DOHH2 (cell line): Measurements from ENCODE around the gene STAT5A.

Experiments
- CTCF ChIP-seq: fragments of 200-600 bp; sonication (generic); IDR thresholded peaks from one replicate; pipeline ENCODE4 v1.5.1; 2014; ENCODE audit warnings: antibody characterized with exemption, mild to moderate bottlenecking, low read depth, low read length; ENCODE audit not compliant: poor library complexity, severe bottlenecking
- EZH2phosphoT487 ChIP-seq: fragments of 200-600 bp; sonication (generic); IDR thresholded peaks from 2 replicates; pipeline ENCODE4 v1.6.1; 2017; ENCODE audit warnings: borderline replicate concordance, mild to moderate bottlenecking, antibody characterized with exemption, low read length, moderate library complexity, mixed read lengths

- TF ChIP-seq CTCF (no peak), EZH2phosphoT487 (no peak)
Measured at GRCh38 chr17:42275527-42276358, 12.6 kb upstream of the STAT5A start.
